Measurements from ENCODE around the gene SS18L1. TPM values are rescaled to one million over a fixed set of nuclear protein-coding genes. Genes with fewer than 3 reads are reported as not detected.

Gene SS18L1
- total and polyA plus RNA-seq, 10 of the 15 experiments (the other 5 are each of a cell fraction or from before 2014, with no cell fraction given): 1.8 to 20.0 (median 6.6) TPM

DNA sequence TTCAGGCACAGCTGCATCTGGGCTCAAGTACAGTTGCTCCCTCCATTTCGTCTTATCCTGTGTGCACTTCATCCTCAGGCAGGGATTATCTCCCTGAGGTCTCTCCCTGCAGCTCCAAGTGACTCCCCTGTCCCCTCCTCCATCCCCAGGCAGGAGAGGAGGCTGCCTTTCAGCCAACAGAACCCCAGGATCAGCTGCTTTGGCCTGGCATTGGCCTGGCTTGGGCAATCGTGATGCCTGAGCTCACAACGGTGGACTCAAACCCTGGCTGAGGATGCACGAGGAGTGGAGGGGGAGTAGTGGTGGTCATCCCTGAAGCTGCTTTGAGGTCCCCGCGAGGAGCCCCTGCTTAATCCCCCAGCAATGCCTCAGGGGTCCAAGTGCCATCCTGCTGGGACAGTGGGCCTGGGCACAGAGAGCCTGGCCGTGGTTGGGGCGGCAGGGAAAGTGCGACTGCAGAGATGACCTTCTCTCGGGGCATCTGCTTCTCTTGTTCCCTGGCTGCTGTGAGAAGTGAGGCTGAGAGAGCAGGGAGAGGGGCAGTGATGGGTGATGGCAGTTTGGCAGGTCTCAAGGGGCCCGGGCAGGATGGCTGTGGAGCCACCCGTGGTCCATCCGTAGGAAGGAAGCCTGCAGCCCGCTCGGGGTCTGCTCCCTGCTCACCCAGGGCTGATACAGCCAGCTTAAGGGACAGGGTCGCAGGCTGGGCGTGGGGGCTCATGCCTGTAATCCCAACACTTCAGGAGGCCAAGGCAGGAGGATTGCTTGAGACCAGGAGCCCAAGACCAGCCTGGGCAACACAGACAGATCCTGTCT is 82.5 kb downstream of the SS18L1 start:
- no TSS peak for BruUV-seq (replicated peaks)
- no peak for ATAC-seq
- no peaks in the 10 kb centered on the region for H3K36me3 ChIP-seq (ENCODE audit: control insufficient read depth in 2 of 2, insufficient read depth in 2 of 2, low read length in 1 of 2)
- intact Hi-C loops (cut with micrococcal nuclease; ENCODE audit: unreplicated experiment) (no loop called here), in situ Hi-C loops (cut with MboI) (no loop called here)
- SMC1A ChIA-PET (ENCODE audit: uncharacterized antibody, unreplicated experiment): no interaction called here
- H2AFZ ChIP-seq (ENCODE audit: control insufficient read depth, low read depth, low read length): no peak overlapping the region
- no peak overlapping the region for H3K4me2 ChIP-seq (ENCODE audit: control insufficient read depth, insufficient read depth)
- TF ChIP-seq ASH2L (IDR thresholded peaks at IDR 0.05; ENCODE audit: borderline replicate concordance, low read depth) (no peak), BMI1 (IDR thresholded peaks at IDR 0.05; ENCODE audit: borderline replicate concordance) (no peak), IKZF1 (conservative IDR thresholded peaks at IDR 0.05) (no peak), E2F8 (IDR thresholded peaks at IDR 0.05; ENCODE audit: low read depth, partially characterized antibody) (no peak), BCLAF1 (IDR thresholded peaks at IDR 0.05) (no peak), EZH2 (IDR thresholded peaks at IDR 0.05; ENCODE audit: borderline replicate concordance, control insufficient read depth, low read depth, low read length) (no peak)
- TF ChIP-seq, protein P1, sequence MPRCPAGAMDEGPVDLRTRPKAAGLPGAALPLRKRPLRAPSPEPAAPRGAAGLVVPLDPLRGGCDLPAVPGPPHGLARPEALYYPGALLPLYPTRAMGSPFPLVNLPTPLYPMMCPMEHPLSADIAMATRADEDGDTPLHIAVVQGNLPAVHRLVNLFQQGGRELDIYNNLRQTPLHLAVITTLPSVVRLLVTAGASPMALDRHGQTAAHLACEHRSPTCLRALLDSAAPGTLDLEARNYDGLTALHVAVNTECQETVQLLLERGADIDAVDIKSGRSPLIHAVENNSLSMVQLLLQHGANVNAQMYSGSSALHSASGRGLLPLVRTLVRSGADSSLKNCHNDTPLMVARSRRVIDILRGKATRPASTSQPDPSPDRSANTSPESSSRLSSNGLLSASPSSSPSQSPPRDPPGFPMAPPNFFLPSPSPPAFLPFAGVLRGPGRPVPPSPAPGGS (IDR thresholded peaks at IDR 0.05; ENCODE audit: borderline replicate concordance, insufficient read depth, low read depth, low read length, poor library complexity, severe bottlenecking): no peak
- no peak overlapping the region for H3K4me3 ChIP-seq
- H4K20me1 ChIP-seq (ENCODE audit: control insufficient read depth, insufficient read depth): no peaks in the 10 kb centered on the region
- WGBS (ENCODE audit: insufficient coverage, insufficient replicate concordance, low lambda C conversion rate, missing lambda C conversion rate): 32% methylated on average over 17 of the region's 17 CpGs
- H3K9ac ChIP-seq (ENCODE audit: control insufficient read depth, insufficient read depth, low read length): no peak overlapping the region
- RAD21 ChIA-PET (ENCODE audit: unreplicated experiment): no interaction called here
- CTCF ChIA-PET: no interaction called here
- H3K4me1 ChIP-seq (ENCODE audit: control insufficient read depth, insufficient read depth, low read length): no peaks in the 10 kb centered on the region
- no peaks in the 10 kb centered on the region; the same call in 2 of the 3 replicates for H3K9me3 ChIP-seq (replicated peaks; ENCODE audit: control insufficient read depth, insufficient read depth, low read length)
- no peak for DNase-seq (ENCODE audit: low read depth, low spot score)
- H3K27me3 ChIP-seq (replicated peaks in 1 of 2; ENCODE audit: control insufficient read depth in 2 of 2, insufficient read depth in 2 of 2, low read length in 1 of 2): peaks cover 1 to 2% of the 10 kb centered on the region in 2 experiments; a peak in 3 of 4 replicates
- no peak overlapping the region for H3K27ac ChIP-seq (ENCODE audit: control insufficient read depth, insufficient read depth)
- POLR2A ChIA-PET: interaction anchor here (0.6 kb wide), 1 partner anchor 22 kb away, joined by 4 read pairs; no protein-coding TSS in a partner anchor
- no peak for FAIRE-seq
- no peaks in the 10 kb centered on the region for H3K79me2 ChIP-seq (ENCODE audit: control insufficient read depth, insufficient read depth, low read length)
